ENCODE results near the gene NPHP1.
"Not testable (repeated sequence)": the region's sequence is repeated elsewhere in the genome, so short reads cannot be mapped to it uniquely, and the experiment has no call there.

The NPHP1 gene

GRCh38 chr2:110100480-110100879 lies 104.3 kb downstream of the NPHP1 start:
- H3K27ac ChIP-seq = no peak overlapping the region

GRCh38 chr2:110099471-110100225 lies 105.2 kb downstream of the NPHP1 start:
- no peak overlapping the region for H3K27ac ChIP-seq
- TF ChIP-seq CTCF (IDR thresholded peaks at IDR 0.05) (no peak), ZFX (IDR thresholded peaks at IDR 0.05; ENCODE audit: borderline replicate concordance) (no peak)

More at GRCh38 chr2:110100480-110100879, 104.3 kb downstream of the NPHP1 start:
- TF ChIP-seq ZFX (IDR thresholded peaks at IDR 0.05; ENCODE audit: borderline replicate concordance) (no peak), CTCF (IDR thresholded peaks at IDR 0.05) (no peak)

- H3K27ac ChIP-seq = no peak overlapping the region
- TF ChIP-seq ZFX (IDR thresholded peaks at IDR 0.05; ENCODE audit: borderline replicate concordance) (no peak), CTCF (IDR thresholded peaks at IDR 0.05) (no peak)
These were observed 105.8 kb downstream of the NPHP1 start for GRCh38 chr2:110099038-110099425.

GRCh38 chr2:110097506-110098220 lies 107.2 kb downstream of the NPHP1 start:
- TF ChIP-seq ZFX (IDR thresholded peaks at IDR 0.05; ENCODE audit: borderline replicate concordance) = no peak
- no peak for TF ChIP-seq CTCF (IDR thresholded peaks at IDR 0.05)

GRCh38 chr2:110095994-110096633 lies 108.7 kb downstream of the NPHP1 start:
- TF ChIP-seq ZFX (IDR thresholded peaks at IDR 0.05; ENCODE audit: borderline replicate concordance) (no peak), CTCF (IDR thresholded peaks at IDR 0.05) (no peak)
- no peak overlapping the region for H3K27ac ChIP-seq

More at GRCh38 chr2:110097506-110098220, 107.2 kb downstream of the NPHP1 start:
- H3K27ac ChIP-seq = no peak overlapping the region

GRCh38 chr2:110094884-110095534 lies 109.8 kb downstream of the NPHP1 start:
- H3K27ac ChIP-seq = not testable (repeated sequence)

- H3K27ac ChIP-seq = not testable (repeated sequence)
These were observed 110.9 kb downstream of the NPHP1 start for GRCh38 chr2:110093924-110094323.

- H3K27ac ChIP-seq = not testable (repeated sequence)
These were observed 114.6 kb downstream of the NPHP1 start for GRCh38 chr2:110090164-110090563.

GRCh38 chr2:110083757-110084156 lies 121.1 kb downstream of the NPHP1 start:
- not testable (repeated sequence) for H3K27ac ChIP-seq

- not testable (repeated sequence) for H3K27ac ChIP-seq
These were observed 121.7 kb downstream of the NPHP1 start for GRCh38 chr2:110083162-110083561.

GRCh38 chr2:110078104-110078503 lies 126.7 kb downstream of the NPHP1 start:
- not testable (repeated sequence) for H3K27ac ChIP-seq

GRCh38 chr2:110075896-110076295 lies 128.9 kb downstream of the NPHP1 start:
- not testable (repeated sequence) for H3K27ac ChIP-seq
